ENCODE measurements around the gene SPSB2. TPM values are rescaled to one million over a fixed set of nuclear protein-coding genes. Genes with fewer than 3 reads are reported as not detected.
A peak's percentile ranks its signal among the peaks of the same experiment; 100 is the strongest.

The SPSB2 gene
- total and polyA plus RNA-seq, 9 of the 15 experiments (the other 6 are each of a cell fraction or from before 2014, with no cell fraction given): 0.10 to 10.6 (median 1.9) TPM

DNA sequence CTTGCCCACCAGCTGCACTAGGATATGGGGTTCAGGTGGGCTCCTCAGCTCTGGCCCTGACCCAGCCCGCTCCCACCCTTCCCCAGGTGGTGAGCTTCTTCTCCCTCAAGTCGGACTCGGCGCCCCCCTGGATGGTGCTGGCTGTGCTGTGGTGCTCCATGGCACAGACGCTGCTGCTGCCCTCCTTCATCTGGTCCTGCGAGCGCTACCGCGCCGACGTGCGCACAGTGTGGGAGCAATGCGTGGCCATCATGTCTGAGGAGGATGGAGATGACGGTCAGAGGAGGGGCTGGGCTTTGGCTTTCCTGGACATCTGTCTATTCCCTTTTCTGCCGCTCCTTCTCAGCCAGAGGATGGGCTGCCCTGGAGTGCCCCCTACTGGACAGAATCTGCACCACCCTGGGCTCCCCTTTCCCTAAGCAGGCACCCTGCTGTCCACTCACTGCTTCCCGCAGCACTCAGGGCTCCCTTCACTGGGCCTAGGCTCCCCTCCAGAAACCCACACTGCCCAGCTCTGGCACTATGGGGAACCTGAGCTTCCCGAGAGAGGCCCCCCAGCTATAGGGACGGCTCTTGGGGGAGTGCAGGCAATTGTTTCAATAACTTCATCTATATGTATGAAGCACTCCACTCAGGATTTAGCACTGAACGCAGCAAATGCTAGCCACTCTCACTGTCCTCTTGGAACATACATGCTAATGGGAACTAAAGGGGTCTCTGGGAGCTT is 47.5 kb downstream of the SPSB2 start (continued):
- TF ChIP-seq ID3 (CRISPR knock-in tag; IDR thresholded peaks at IDR 0.05) (no peak), ID3 (tag; IDR thresholded peaks at IDR 0.05) (no peak), KDM5B (IDR thresholded peaks at IDR 0.05; ENCODE audit: insufficient replicate concordance, low read depth, low read length) (no peak), HMGN3 (IDR thresholded peaks at IDR 0.05; ENCODE audit: borderline replicate concordance, extremely low read depth, insufficient read length, low read depth, low read length) (no peak), BCL6 (CRISPR knock-in tag; IDR thresholded peaks at IDR 0.05) (no peak), HOXB6 (CRISPR knock-in tag; IDR thresholded peaks at IDR 0.05; ENCODE audit: borderline replicate concordance) (no peak), RNF2 (IDR thresholded peaks at IDR 0.05) (no peak), MTA1 (IDR thresholded peaks at IDR 0.05; ENCODE audit: borderline replicate concordance) (no peak), NCOA1 (IDR thresholded peaks at IDR 0.05; ENCODE audit: low read depth) (no peak), KDM1A (IDR thresholded peaks at IDR 0.05) (peak in 1 of 2 experiments; percentile 41; a peak in 1 of 4 replicates), DMBX1 (CRISPR knock-in tag; IDR thresholded peaks at IDR 0.05; ENCODE audit: borderline replicate concordance) (no peak), ARNT (IDR thresholded peaks at IDR 0.05) (no peak), SAFB2 (IDR thresholded peaks at IDR 0.05; ENCODE audit: borderline replicate concordance, low read depth, low read length, severe bottlenecking) (no peak), FOS (IDR thresholded peaks at IDR 0.05; ENCODE audit: extremely low read depth, insufficient read length) (no peak), SETDB1 (IDR thresholded peaks at IDR 0.05; ENCODE audit: low read length) (no peak), ZNF79 (CRISPR knock-in tag; IDR thresholded peaks at IDR 0.05; ENCODE audit: low read depth) (no peak), ETV5 (CRISPR knock-in tag; IDR thresholded peaks at IDR 0.05; ENCODE audit: low read depth) (no peak), KDM4B (IDR thresholded peaks at IDR 0.05; ENCODE audit: borderline replicate concordance in 2 of 2, low read depth in 1 of 2) (no peak), SP1 (CRISPR knock-in tag; IDR thresholded peaks at IDR 0.05) (peak; percentile 43; the same call in 1 of the 2 replicates)
- TF ChIP-seq, protein P1, sequence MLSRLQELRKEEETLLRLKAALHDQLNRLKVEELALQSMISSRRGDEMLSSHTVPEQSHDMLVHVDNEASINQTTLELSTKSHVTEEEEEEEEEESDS (CRISPR knock-in tag; IDR thresholded peaks at IDR 0.05): no peak
- TF ChIP-seq, protein P2, sequence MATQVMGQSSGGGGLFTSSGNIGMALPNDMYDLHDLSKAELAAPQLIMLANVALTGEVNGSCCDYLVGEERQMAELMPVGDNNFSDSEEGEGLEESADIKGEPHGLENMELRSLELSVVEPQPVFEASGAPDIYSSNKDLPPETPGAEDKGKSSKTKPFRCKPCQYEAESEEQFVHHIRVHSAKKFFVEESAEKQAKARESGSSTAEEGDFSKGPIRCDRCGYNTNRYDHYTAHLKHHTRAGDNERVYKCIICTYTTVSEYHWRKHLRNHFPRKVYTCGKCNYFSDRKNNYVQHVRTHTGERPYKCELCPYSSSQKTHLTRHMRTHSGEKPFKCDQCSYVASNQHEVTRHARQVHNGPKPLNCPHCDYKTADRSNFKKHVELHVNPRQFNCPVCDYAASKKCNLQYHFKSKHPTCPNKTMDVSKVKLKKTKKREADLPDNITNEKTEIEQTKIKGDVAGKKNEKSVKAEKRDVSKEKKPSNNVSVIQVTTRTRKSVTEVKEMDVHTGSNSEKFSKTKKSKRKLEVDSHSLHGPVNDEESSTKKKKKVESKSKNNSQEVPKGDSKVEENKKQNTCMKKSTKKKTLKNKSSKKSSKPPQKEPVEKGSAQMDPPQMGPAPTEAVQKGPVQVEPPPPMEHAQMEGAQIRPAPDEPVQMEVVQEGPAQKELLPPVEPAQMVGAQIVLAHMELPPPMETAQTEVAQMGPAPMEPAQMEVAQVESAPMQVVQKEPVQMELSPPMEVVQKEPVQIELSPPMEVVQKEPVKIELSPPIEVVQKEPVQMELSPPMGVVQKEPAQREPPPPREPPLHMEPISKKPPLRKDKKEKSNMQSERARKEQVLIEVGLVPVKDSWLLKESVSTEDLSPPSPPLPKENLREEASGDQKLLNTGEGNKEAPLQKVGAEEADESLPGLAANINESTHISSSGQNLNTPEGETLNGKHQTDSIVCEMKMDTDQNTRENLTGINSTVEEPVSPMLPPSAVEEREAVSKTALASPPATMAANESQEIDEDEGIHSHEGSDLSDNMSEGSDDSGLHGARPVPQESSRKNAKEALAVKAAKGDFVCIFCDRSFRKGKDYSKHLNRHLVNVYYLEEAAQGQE (IDR thresholded peaks at IDR 0.05; ENCODE audit: borderline replicate concordance): peak; percentile 74
- TF ChIP-seq, protein P2 (CRISPR knock-in tag; IDR thresholded peaks at IDR 0.05; ENCODE audit: low read depth): no peak

Measured in K562 (cell line).